DMS153 treated with DMSO at 0.1 percent for 48 hours (cell line): ENCODE data around the gene ZNF827.

Experiments used
- DNase-seq: peaks from one replicate; lab custom pipeline; 2025; ENCODE audit not compliant: unreplicated experiment; lab: John Stamatoyannopoulos, UW

Gene ZNF827

GRCh38 chr4:145808021-145808650, 130.5 kb downstream of the ZNF827 start:
- DNase-seq: no peak

GRCh38 chr4:145805490-145805889, 133.1 kb downstream of the ZNF827 start:
- DNase-seq: no peak

GRCh38 chr4:145804116-145804515, 134.5 kb downstream of the ZNF827 start:
- DNase-seq: no peak

- no peak for DNase-seq
These were observed 139.4 kb downstream of the ZNF827 start for GRCh38 chr4:145799223-145799622.

GRCh38 chr4:145797278-145797677, 141.3 kb downstream of the ZNF827 start:
- no peak for DNase-seq

GRCh38 chr4:145796346-145796745, 142.3 kb downstream of the ZNF827 start:
- no peak for DNase-seq

GRCh38 chr4:145795521-145795920, 143.1 kb downstream of the ZNF827 start:
- DNase-seq: no peak

- DNase-seq: no peak
These were observed 146.2 kb downstream of the ZNF827 start for GRCh38 chr4:145792429-145792828.

GRCh38 chr4:145791988-145792387, 146.6 kb downstream of the ZNF827 start:
- no peak for DNase-seq

GRCh38 chr4:145788755-145789154, 149.9 kb downstream of the ZNF827 start:
- DNase-seq: no peak

- no peak for DNase-seq
These were observed 151.8 kb downstream of the ZNF827 start for GRCh38 chr4:145786830-145787229.

- no peak for DNase-seq
These were observed 152.4 kb downstream of the ZNF827 start for GRCh38 chr4:145786261-145786660.

- no peak for DNase-seq
These were observed 153.1 kb downstream of the ZNF827 start for GRCh38 chr4:145785391-145786008.

GRCh38 chr4:145784036-145784435, 154.6 kb downstream of the ZNF827 start:
- DNase-seq: no peak

- no peak for DNase-seq
These were observed 155.9 kb downstream of the ZNF827 start for GRCh38 chr4:145782756-145783155.

- DNase-seq: no peak
These were observed 157.3 kb downstream of the ZNF827 start for GRCh38 chr4:145781351-145781750.

- DNase-seq: no peak
These were observed 159.3 kb downstream of the ZNF827 start for GRCh38 chr4:145779319-145779801.

GRCh38 chr4:145776208-145776607, 162.4 kb downstream of the ZNF827 start:
- DNase-seq: no peak

- no peak for DNase-seq
These were observed 163.2 kb downstream of the ZNF827 start for GRCh38 chr4:145775406-145775805.

GRCh38 chr4:145774473-145774872, 164.2 kb downstream of the ZNF827 start:
- DNase-seq: no peak

- no peak for DNase-seq
These were observed 164.9 kb downstream of the ZNF827 start for GRCh38 chr4:145773581-145774234.

GRCh38 chr4:145772347-145772746, 166.3 kb downstream of the ZNF827 start:
- DNase-seq: no peak
